Fibroblast of pulmonary artery (primary cell): ENCODE results near the gene SLC5A3.

Experiments
- DNase-seq: peaks from one replicate; pipeline ENCODE4 v3.0.0-alpha.2; 2010; ENCODE audit warnings: low read depth
- H3K4me3 ChIP-seq: replicated peaks from 2 replicates; pipeline ENCODE4 v1.5.1; 2011; ENCODE audit warnings: low read depth, mild to moderate bottlenecking, control low read depth, low read length, moderate library complexity
- CTCF ChIP-seq: IDR thresholded peaks from 2 replicates; pipeline ENCODE4 v1.5.1; 2011; ENCODE audit warnings: mild to moderate bottlenecking, control low read depth, low read length, inconsistent platforms; ENCODE audit errors: missing control alignments

The SLC5A3 gene

GRCh38 chr21:34034369-34035014 is 38.9 kb upstream of the SLC5A3 start:
- no peak for DNase-seq
- no peak overlapping the region for H3K4me3 ChIP-seq
- no peak for TF ChIP-seq CTCF

GRCh38 chr21:34035619-34036354 is 37.6 kb upstream of the SLC5A3 start:
- no peak for TF ChIP-seq CTCF
- no peak for DNase-seq
- H3K4me3 ChIP-seq, result no peak overlapping the region

GRCh38 chr21:34037009-34037795 is 36.2 kb upstream of the SLC5A3 start:
- DNase-seq, result peak; percentile 50

GRCh38 chr21:34039678-34040382 is 33.5 kb upstream of the SLC5A3 start:
- no peak for TF ChIP-seq CTCF
- DNase-seq, result no peak
- H3K4me3 ChIP-seq, result no peak overlapping the region

More at GRCh38 chr21:34037009-34037795, 36.2 kb upstream of the SLC5A3 start:
- H3K4me3 ChIP-seq, result no peak overlapping the region
- TF ChIP-seq CTCF, result no peak

GRCh38 chr21:34042735-34043134 is 30.6 kb upstream of the SLC5A3 start:
- no peak for DNase-seq
- no peak for TF ChIP-seq CTCF
- H3K4me3 ChIP-seq, result no peak overlapping the region

- TF ChIP-seq CTCF, result no peak
- H3K4me3 ChIP-seq, result no peak overlapping the region
- DNase-seq, result no peak
These were observed 30.0 kb upstream of the SLC5A3 start for GRCh38 chr21:34043333-34043732.
